Lower leg skin (tissue), 4 donors: ENCODE measurements around the gene KCND2. TPM values are rescaled to one million over a fixed set of nuclear protein-coding genes. Genes with fewer than 3 reads are reported as not detected.

ENCODE experiments used
- DNase-seq, 2 donors: peaks; one replicate each; pipeline ENCODE4 v3.0.0-alpha.2; 2019; ENCODE audit warnings: low spot score in 2 of 2
- H3K4me3 ChIP-seq: fragments of 200-600 bp; sonication (generic); 2 replicates; pipeline ENCODE4 v1.5.1; 2017; ENCODE audit warnings: mild to moderate bottlenecking, low read depth; ENCODE audit not compliant: poor library complexity, severe bottlenecking
- POLR2A ChIP-seq, 2 donors: fragments of 450-650 bp; IDR thresholded peaks; one replicate each; pipeline ENCODE4 v1.6.1; 2016 to 2017; ENCODE audit warnings: antibody characterized with exemption in 2 of 2, mild to moderate bottlenecking in 1 of 2, moderate library complexity in 1 of 2
- WGBS, 2 donors: methylation state at CpG; one replicate each; pipeline ENCODE4 v1.1.5; 2018; 5-methylcytosine and 5-hydroxymethylcytosine counted together
- intact Hi-C: fragments of 100-400 bp; cut with DNase I; formaldehyde crosslinking; loops from one replicate; pipeline ENCODE4 v1.15.0; 2023; ENCODE audit warnings: low total_unique reads
- total RNA-seq, 4 donors: library from RNA; depleted of rRNA; stranded (reverse); fragments of >200 nt; gene quantifications; one replicate each; pipeline ENCODE4 v1.1.0, GENCODE V29; 2016
- TF ChIP-seq, protein P1 (sequence below), 3 donors: fragments of 450-650 bp; IDR thresholded peaks; one replicate each; pipeline ENCODE4 v1.5.1; 2016; ENCODE audit warnings: antibody characterized with exemption in 3 of 3, mild to moderate bottlenecking in 3 of 3, moderate library complexity in 2 of 3

The KCND2 gene
- total RNA-seq, 4 donors from 2014 or later: 0.11 to 0.25 (median 0.15) TPM

DNA sequence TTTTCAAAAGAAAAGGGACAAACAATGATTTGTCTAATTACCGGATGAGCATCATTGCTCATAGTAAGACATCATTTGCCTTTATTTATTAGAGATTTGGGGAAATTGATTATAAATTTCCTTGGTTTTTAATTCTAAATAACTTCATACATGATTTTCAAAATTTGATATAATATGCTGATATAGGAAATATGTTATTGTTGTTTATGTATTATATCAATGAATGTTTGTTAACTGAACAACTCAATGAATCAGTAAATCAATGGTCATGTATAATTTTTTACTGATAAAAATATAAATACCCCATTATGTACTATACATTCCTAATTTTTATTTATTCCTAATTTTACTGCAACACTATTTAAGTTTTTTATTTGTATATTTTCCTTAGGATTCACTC is 327.6 kb downstream of the KCND2 start:
- no peak for DNase-seq
- no peak overlapping the region for H3K4me3 ChIP-seq
- intact Hi-C loops: no loop called here
- TF ChIP-seq POLR2A (IDR thresholded peaks at IDR 0.05): no peak
- TF ChIP-seq, protein P1, sequence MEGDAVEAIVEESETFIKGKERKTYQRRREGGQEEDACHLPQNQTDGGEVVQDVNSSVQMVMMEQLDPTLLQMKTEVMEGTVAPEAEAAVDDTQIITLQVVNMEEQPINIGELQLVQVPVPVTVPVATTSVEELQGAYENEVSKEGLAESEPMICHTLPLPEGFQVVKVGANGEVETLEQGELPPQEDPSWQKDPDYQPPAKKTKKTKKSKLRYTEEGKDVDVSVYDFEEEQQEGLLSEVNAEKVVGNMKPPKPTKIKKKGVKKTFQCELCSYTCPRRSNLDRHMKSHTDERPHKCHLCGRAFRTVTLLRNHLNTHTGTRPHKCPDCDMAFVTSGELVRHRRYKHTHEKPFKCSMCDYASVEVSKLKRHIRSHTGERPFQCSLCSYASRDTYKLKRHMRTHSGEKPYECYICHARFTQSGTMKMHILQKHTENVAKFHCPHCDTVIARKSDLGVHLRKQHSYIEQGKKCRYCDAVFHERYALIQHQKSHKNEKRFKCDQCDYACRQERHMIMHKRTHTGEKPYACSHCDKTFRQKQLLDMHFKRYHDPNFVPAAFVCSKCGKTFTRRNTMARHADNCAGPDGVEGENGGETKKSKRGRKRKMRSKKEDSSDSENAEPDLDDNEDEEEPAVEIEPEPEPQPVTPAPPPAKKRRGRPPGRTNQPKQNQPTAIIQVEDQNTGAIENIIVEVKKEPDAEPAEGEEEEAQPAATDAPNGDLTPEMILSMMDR (IDR thresholded peaks at IDR 0.05): no peak
- WGBS, 2 donors: 94 to 98% methylated on average over 1 of the region's 1 CpG

DNA sequence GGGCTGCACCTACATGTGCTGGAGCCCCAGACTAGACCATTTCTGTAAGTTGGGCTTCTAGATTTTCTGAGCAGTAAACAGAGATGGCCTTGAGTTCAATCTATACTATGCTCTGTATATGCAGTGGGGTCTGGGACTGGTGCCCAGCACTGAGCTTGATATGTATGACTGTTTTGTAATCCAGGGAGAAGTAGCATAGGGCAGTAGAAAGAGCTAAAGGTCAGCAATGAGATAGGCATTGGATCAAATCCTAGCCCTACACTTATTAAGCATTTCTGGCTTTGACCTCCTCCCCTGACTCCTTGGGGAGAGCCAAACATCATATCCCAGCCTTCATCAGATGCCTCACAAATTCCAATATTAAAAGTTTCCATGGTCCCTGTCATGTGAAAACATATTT is 330.4 kb downstream of the KCND2 start:
- DNase-seq: no peak
- intact Hi-C loops: no loop called here
- H3K4me3 ChIP-seq: no peak overlapping the region
- TF ChIP-seq, protein P1 (IDR thresholded peaks at IDR 0.05): no peak
- no peak for TF ChIP-seq POLR2A (IDR thresholded peaks at IDR 0.05)

DNA sequence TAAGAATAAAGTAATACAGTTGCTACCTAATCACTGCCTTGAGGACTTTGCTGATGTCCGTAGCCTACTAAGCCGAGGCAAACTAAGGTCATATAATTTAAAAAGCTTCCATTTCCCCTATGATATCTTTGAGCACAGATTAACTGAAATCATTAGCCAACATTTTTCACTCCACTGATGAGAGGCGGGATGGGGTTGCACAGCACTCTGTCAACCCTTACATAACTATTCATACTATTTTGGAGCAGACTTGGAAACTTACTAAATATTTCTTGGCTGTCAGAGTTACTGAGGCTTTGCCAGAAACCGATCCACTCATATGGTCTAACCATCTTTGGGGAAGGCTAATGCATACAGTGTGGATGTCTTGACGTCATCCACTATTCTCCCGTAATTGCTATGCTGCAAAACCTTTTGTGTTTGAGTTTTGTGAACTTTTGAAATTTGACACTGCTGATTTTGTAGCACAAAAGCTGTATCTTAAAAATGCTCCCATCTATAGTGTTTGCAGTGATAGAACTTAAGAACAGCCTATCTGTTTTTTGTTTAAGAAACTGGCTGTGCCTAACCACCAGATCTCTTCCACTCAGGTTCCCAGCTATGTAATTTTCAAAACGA is 336.3 kb downstream of the KCND2 start:
- TF ChIP-seq, protein P1 (IDR thresholded peaks at IDR 0.05): no peak
- TF ChIP-seq POLR2A (IDR thresholded peaks at IDR 0.05): no peak
- WGBS, 2 donors: 63% methylated on average over 7 of the region's 7 CpGs
- no peak overlapping the region for H3K4me3 ChIP-seq
- no peak for DNase-seq
- intact Hi-C loops: no loop called here

DNA sequence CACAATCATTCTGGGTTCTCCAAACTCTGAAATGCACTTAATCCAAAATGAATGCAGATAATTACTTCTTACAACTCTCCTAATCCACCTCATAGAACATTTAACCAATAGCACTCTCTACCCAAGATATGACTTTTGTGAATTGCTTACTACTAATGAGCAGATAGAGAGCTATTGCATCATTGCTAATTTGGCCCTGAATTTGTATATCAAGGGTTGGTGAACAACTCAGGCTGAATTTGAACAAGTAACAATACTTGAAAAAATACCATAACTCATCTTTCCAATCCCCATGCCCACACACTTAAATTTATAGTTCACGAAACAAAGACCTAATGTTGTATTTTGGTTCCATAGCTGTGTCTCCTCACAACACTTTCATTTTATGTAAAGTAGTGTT is 339.0 kb downstream of the KCND2 start:
- TF ChIP-seq POLR2A (IDR thresholded peaks at IDR 0.05): no peak
- TF ChIP-seq, protein P1 (IDR thresholded peaks at IDR 0.05): no peak
- intact Hi-C loops: no loop called here
- H3K4me3 ChIP-seq: no peak overlapping the region
- DNase-seq: no peak
- 79 to 94% methylated on average over 1 of the region's 1 CpG for WGBS, 2 donors

DNA sequence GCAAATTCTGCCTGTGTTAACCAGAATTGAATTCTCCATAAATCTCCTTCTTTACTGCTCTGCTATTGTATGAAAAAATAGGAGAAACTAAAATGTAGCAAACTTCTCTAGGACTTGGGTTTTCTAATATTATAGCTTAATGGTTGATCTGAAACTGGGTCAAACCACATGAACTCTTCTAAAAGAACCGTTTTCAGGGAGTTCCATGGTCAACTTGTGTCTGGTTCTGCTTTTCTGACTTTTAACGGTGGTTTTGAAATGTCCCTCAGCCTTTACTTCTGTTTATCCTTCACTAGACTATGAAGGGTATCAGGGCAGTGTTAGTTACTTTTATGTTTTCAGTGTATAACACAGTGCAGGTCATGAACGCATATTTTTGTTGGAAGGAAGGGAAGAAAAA is 342.7 kb downstream of the KCND2 start:
- no peak for DNase-seq
- 83% methylated on average over 3 of the region's 3 CpGs for WGBS, 2 donors
- H3K4me3 ChIP-seq: no peak overlapping the region
- TF ChIP-seq POLR2A (IDR thresholded peaks at IDR 0.05): no peak
- TF ChIP-seq, protein P1 (IDR thresholded peaks at IDR 0.05): no peak
- intact Hi-C loops: no loop called here

DNA sequence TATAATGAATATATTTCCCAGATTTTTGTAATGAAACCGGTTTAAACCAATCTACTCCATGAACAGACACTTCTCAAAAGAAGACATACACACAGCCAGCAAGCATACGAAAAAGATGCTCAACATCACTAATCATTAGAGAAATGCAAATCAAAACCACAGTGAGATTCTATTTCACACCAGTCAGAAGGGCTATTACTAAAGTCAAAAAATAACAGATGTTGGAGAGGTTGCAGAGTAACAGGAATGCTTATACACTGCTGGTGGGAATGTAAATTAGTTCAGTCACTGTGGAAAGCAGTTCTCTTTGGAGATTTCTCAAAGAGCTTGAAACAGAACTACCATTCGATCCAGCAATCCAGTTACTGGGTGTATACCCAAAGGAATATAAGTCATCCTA is 344.3 kb downstream of the KCND2 start:
- DNase-seq: no peak
- WGBS, 2 donors: 77 to 80% methylated on average over 3 of the region's 3 CpGs
- no peak overlapping the region for H3K4me3 ChIP-seq
- TF ChIP-seq, protein P1 (IDR thresholded peaks at IDR 0.05): no peak
- no peak for TF ChIP-seq POLR2A (IDR thresholded peaks at IDR 0.05)
- intact Hi-C loops: no loop called here
